K562 (cell line): ENCODE results near the gene TNFRSF11A. TPM values are rescaled to one million over a fixed set of nuclear protein-coding genes. Genes with fewer than 3 reads are reported as not detected.

Experiments used
- E2F6 ChIP-seq, 2 experiments: IDR thresholded peaks; 2 replicates each; pipeline ENCODE4 v1.6.1; 2011; ENCODE audit warnings: borderline replicate concordance in 1 of 2, control low read depth in 1 of 2, low read depth in 1 of 2, low read length in 1 of 2, mild to moderate bottlenecking in 1 of 2, mixed read lengths in 1 of 2, moderate library complexity in 1 of 2; ENCODE audit not compliant: insufficient read depth in 1 of 2, insufficient read length in 1 of 2, poor library complexity in 1 of 2, severe bottlenecking in 1 of 2; ENCODE audit errors: extremely low read depth in 1 of 2
- POLR2AphosphoS5 ChIP-seq: IDR thresholded peaks from 2 replicates; pipeline ENCODE4 v1.6.1; 2011; ENCODE audit warnings: mild to moderate bottlenecking, low read depth, low read length, moderate library complexity; ENCODE audit not compliant: control insufficient read depth, insufficient read depth
- ZC3H4 ChIP-seq: sonication (generic); formaldehyde crosslinking; IDR thresholded peaks from 2 replicates; pipeline ENCODE4 v1.9.0; 2021; ENCODE audit warnings: missing genetic modification reagents, borderline replicate concordance
- ZFP30 ChIP-seq: fragments of 250-450 bp; sonication (Bioruptor Pico); IDR thresholded peaks from 2 replicates; pipeline ENCODE4 v1.8.0; 2022; ENCODE audit warnings: moderate library complexity, mild to moderate bottlenecking, inconsistent platforms, borderline replicate concordance
- ZNF143 ChIP-seq: sonication (generic); formaldehyde crosslinking; IDR thresholded peaks from 2 replicates; pipeline ENCODE4 v1.9.0; 2022; ENCODE audit warnings: mild to moderate bottlenecking, missing genetic modification reagents
- ZNF609 ChIP-seq: sonication (generic); formaldehyde crosslinking; IDR thresholded peaks from 2 replicates; pipeline ENCODE4 v1.8.1; 2023; ENCODE audit warnings: missing genetic modification reagents, mild to moderate bottlenecking, borderline replicate concordance
- polyA plus RNA-seq, 8 experiments: library from polyadenylated mRNA; depleted of rRNA in 4 of 8; stranded (reverse) in 5 of 8; unstranded in 3 of 8; fragments of >200 nt; fragmentation: Nextera tagmentation in 2 of 8; fragmentation: Illumina TruSeq in 1 of 8; extraction: Ambion mirVana in 2 of 8; extraction: Trizol in 1 of 8; gene quantifications; 2 replicates each; pipeline versions ENCODE4 v1.2.1 to v1.2.3, GENCODE V29; 2011 to 2014; ENCODE audit warnings: inconsistent platforms in 1 of 8, missing spikeins in 1 of 8
- total RNA-seq, 7 experiments: library from RNA; depleted of rRNA in 6 of 7; stranded (reverse); fragments of >200 nt in 6 of 7; fragmentation: Illumina TruSeq in 2 of 7; extraction: Trizol in 2 of 7; gene quantifications; 2 replicates each; pipeline versions ENCODE4 v1.2.1 to v1.2.3, GENCODE V29; 2011 to 2021; ENCODE audit warnings: low replicate concordance in 1 of 7

The TNFRSF11A gene
- total and polyA plus RNA-seq, 9 of the 15 experiments (the other 6 are each of a cell fraction or from before 2014, with no cell fraction given), result 0.03 to 0.06 (median 0.04) TPM; not detected in 6

GRCh38 chr18:62287781-62288664, 37.1 kb upstream of the TNFRSF11A start (continued):
- TF ChIP-seq ZNF609 (CRISPR knock-in tag) (no peak), ZNF143 (CRISPR knock-in tag) (no peak), E2F6 (IDR thresholded peaks at IDR 0.05; ENCODE audit: borderline replicate concordance in 1 of 2, extremely low read depth in 1 of 2, insufficient read depth in 1 of 2, insufficient read length in 1 of 2, low read depth in 1 of 2, low read length in 1 of 2, poor library complexity in 1 of 2, severe bottlenecking in 1 of 2) (no peak), ZC3H4 (CRISPR knock-in tag) (no peak), POLR2AphosphoS5 (no peak), ZFP30 (CRISPR knock-in tag) (no peak)
